NCI-H2171 (cell line): ENCODE data around the gene ROS1.
A peak's percentile ranks its signal among the peaks of the same experiment; 100 is the strongest.
"Not testable (repeated sequence)": the region's sequence is repeated elsewhere in the genome, so short reads cannot be mapped to it uniquely, and the experiment has no call there.

ENCODE experiments used
- DNase-seq: peaks from one replicate; lab custom pipeline; 2025; lab: John Stamatoyannopoulos, UW

ROS1 gene

GRCh38 chr6:117425431-117426153 lies at the start of gene ROS1:
Gene ROS1 (minus strand): TSS chr6:117425942. CDS start chr6:117425656, 286 bp downstream.
- no peak for DNase-seq

DNA sequence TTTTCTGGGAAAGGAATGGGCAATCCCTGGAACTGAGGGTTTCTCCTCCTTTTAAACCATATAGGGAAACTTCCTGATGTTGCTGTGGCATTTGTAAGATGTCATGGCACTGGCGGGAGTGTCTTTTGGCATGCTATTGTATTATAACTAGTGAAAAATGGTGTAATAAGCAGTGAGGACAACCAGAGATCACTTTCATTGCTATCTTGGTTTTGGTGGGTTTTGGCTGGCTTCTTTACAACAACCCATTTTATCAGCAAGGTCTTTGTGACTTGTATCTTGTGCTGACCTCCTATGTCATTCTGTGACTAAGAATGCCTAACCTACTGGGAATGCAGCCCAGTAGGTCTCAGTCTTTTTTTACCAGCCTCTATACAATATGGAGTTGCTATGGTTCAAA lies 47.7 kb upstream of the ROS1 start:
- no peak for DNase-seq

DNA sequence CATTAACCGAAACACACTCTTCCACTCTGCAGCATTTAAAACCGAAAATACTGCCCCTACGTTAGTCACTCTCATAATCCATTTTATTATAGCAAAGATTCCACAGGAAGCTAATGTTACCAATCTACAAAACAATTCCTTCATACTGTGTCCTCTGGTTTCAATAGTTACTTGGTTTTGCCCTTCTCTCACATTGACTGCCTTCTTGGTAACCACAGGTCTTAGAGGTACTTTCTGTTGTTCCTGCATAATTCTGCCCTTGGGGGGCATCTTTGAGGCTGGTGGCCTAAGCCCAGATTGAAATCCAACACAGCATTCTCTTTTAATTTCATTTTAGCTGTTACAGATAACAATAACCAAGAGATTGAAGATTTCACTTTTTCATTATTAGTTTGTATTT lies 46.9 kb upstream of the ROS1 start:
- no peak for DNase-seq

GRCh38 chr6:117469791-117470190 lies 44.0 kb upstream of the ROS1 start:
- DNase-seq = no peak

DNA sequence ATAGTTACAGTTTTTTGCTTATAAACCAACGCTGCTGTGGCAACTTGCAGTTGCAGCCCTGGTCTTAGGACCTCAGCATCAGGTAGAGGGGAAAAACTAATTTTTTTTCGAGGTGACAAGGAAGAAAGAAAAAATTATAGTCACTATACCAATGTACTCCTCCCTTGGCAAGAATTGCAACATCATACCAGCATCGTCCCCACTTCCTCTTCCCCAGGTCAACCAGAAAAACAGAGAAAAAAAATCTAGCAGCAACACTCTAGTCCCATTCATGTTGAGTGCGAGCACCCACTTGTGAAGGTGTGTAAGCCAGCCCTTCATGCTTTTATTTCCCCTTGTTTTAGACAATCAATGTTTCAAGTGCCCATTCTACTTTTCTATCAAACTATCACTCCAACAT lies 43.6 kb upstream of the ROS1 start:
- no peak for DNase-seq

- DNase-seq = not testable (repeated sequence)
Measured at GRCh38 chr6:117468527-117468926, 42.8 kb upstream of the ROS1 start.

- DNase-seq = no peak
Measured at GRCh38 chr6:117467876-117468275, 42.1 kb upstream of the ROS1 start.

GRCh38 chr6:117465691-117466090 lies 39.9 kb upstream of the ROS1 start:
- DNase-seq = no peak

DNA sequence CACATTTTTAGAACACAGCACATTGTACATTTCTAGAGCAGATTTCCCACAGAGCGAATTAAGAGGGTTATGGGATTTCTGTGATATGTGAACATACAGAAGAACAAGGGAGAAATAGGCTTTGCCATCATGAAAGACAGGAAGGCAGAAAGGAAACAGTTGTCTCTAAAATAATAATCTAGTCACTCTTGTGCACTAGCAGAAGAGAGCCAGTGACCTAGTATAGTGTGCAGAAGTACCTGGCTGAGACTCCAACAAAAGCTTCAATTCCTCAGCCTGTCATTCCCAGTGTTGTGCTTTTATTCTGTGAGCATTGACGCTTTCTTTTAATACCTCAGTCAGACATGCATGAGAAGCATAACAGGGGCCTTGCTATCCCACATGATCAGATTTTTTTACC lies 39.0 kb upstream of the ROS1 start:
- DNase-seq = no peak

DNA sequence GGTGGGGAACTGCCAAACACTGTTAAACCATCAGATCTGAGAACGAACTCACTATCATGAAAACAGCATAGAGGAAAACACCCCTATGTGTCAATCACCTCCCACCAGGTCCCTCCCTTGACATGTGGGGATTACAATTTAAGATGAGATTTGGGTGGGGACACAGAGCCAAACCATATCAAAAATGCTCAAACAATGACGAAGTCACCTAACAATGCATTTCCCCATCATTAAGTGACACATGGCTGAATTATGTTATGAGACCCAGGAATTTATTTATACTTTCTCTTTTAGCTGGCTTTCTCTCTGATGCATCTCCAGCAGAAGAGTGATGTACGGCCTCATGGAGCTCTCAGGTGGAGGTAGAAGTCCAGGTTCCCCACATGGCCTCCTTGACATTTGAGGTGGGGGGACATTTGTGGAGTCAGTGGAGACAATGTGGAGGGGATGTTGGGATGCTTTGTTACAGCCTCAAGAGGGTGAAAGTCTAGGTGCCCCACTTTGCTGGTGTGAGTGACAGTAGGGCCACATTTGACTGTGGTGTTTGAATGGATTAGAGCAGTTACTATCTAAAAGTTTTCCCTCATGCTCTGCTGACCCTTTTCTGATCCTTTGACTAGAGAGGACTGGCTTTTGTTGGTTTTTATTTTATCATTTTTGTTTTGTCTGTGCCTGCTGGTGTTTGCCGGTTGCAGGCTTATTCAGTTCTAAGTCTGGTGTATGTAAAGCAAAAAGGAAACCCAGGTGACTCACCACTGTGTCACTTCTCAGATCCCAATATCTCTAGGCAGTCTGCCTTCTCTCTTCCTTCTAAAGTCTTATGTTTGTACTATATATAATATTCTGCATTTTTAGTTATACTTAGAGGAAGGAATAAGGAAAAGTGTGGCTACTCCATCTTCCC lies 38.3 kb upstream of the ROS1 start:
- no peak for DNase-seq

DNA sequence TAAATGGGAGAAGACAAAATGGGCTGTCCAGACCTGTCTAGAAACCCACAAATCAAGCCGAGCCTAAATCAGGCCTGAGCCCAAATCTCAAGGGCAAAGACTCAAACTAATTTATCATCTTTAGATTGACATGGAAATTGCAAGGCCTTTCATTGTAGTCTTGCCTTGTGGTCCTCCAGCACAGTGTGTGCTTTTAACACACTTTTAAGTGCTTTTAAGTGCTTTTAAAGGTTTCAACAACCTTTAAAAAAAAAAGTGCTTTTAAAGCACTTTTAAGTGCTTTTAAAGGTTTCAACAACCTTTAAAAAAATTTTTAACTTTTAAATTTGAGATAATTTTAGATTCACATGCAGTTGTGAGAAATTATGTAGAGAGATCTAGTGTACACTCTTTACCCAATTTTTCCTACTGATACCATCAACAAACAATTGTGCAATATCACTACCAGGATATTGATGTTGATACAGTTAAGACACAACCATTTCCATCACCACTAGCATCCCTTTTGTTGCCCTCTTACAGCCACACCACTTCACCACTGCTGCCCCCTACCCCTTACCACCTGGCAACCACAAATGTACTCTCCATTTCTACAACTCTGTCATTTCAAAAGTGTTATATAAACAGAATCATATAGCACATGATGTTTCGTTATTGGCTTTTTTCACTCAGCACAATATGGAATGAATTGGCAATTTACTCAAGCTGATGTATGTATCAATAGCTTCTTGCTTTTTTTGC lies 33.6 kb upstream of the ROS1 start:
- DNase-seq = no peak

GRCh38 chr6:117456998-117457397 lies 31.3 kb upstream of the ROS1 start:
- DNase-seq = no peak

DNA sequence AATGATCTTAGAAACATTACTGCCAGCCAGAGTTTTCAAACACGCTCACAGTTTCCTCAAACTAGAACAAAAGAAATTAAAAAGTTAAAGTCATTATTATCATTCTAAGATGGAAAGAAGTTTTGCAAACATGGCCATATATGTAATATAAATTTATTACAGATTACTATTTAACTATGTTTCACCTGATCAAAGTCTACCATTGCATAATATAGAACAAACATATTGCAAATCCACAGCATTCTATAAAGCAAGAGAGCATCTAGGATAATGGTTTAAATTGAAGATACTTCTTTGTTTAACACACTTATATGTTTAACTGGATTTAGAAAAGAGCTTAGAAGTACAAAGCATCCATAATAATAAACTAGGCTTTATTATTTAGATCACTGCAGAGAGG lies 30.5 kb upstream of the ROS1 start:
- no peak for DNase-seq

- DNase-seq = no peak
Measured at GRCh38 chr6:117451671-117452070, 25.9 kb upstream of the ROS1 start.

DNA sequence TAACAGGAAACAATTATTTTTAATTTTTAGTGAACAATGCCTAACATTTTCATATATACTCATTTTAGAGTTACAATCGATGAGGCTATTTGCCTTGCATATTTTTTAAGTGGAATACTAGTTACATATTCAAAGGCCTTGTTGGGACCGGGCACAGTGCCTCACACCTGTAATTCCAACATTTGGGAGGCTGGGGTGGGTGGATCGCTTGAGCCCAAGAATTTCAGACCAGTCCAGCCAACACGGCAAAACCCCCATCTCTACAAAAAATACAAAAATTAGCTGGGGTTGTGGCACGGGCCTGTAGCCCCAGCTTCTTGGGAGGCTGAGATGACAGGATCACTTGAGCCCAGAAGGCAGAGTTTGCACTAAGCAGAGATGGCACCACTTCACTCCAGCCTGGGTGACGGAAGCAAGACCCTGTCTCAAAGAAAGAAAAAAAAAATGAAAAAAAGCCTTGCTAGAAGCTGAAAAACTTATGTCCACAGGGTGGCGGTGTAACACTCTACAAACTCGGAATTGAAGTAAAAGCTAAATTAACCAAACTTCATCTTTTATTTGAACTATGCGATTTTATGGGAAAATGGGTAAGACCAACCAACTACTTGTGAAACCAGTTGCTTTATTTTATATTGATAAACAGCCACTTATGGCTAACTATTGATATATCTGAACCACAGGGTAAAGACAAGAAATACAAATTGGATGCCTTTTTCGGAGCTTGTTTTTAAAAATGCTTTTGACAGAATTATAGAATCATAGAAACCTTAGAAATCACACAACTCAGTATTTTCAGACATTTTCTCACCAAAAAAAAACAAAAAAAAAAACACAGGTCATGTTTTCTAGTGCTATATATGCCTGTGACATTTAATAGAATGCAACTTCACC lies 24.1 kb upstream of the ROS1 start:
- peak; percentile 71 for DNase-seq

DNA sequence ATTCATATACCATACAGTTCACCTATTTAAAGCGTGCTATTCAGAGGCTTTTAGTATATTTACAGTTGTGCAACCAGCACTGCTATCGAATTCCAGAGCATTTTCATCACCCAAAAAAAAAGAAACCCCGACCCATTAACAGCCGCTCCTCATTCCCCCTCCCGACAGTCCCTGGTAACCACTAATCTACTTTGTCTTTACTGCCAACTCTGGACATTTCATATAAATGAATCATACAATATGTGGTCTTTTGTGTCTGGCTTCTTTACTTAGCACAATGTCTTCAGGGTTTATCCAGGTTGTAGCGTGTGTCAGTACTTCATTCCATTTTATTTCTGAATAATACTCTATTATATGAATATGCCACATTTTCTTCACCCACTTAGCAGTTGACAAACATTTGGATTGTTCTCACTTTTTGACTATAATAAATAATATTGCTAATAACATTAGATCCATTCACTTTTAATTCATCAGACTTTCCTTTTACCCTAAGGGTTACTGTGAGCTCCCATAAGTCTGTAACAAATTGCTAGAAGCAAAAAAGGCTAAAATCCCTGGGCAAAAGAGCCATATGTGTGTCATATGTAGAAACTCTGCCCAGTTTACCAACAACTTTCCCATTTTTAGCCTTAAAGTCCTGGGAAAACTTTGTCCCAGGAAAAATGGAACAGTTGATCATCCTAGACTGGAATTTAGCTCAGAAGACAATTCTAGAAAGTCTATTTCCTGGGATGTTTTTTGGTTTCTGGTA lies 23.2 kb upstream of the ROS1 start:
- DNase-seq = no peak

DNA sequence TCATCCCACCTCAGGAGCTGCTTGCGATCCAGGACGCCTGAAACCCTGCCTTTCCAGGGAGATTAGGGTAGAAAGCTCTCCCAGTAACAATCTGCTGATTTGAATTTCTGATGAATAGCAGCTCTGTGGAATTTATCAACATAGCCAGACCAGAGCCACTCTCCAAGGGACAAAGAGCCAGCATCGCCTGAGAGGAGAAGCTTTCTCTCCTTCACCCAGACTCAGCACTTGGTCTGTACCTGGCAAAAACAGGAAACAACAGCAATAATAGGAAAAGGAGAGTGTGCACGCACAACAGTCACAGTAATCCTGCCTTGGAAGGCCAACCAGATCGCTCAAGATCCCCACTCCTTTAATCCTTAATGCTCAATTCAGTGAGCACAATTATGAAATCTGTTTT lies 22.3 kb upstream of the ROS1 start:
- no peak for DNase-seq

DNA sequence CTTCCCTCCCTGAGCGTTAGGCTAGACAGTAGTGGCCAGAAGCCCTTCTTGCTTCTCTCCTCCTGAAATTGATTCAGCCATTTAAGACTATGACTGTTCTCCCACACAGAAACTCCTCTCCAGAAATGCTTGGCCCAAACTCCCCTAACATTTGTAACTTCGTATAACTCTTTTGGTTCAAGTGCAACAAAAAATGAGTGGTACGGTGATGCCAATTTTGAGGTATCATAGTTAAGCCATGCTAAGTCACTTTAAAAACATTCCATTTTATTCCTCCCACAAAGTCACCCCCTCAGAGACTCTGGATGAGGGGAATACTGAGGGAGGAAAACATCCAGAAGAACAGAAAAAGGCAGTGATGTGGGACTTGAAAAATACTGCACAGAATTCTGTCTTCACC lies 21.1 kb upstream of the ROS1 start:
- no peak for DNase-seq

- DNase-seq = no peak
Measured at GRCh38 chr6:117444600-117444999, 18.9 kb upstream of the ROS1 start.

GRCh38 chr6:117442313-117442712 lies 16.6 kb upstream of the ROS1 start:
- not testable (repeated sequence) for DNase-seq

GRCh38 chr6:117441824-117442264 lies 16.1 kb upstream of the ROS1 start:
- no peak for DNase-seq
